Measurements from ENCODE around the gene PREP.

DNA sequence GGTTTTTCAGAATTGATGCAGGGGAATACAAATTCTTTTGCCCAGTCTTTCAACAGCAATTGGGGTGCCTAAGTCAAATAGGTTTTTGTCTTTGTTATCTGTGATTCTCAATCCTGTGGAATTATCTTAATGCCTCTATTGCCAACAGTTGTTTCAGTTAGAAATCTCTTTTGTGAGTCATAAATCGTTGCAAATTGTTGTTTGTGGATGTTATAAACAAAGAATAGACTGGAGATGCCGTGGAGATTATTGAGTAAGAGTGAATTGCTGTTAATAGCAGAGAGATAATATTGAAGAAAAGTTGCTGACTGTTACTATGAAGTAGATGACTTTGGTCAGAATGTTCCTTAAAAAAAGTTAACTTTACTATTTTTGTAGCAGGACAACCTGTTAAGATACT, 159.4 kb downstream of the PREP start:
- TF ChIP-seq SIN3A (IDR thresholded peaks at IDR 0.05; ENCODE audit: borderline replicate concordance, low read depth, low read length) (no peak), EZH2phosphoT487 (IDR thresholded peaks at IDR 0.05; ENCODE audit: borderline replicate concordance, low read depth) (no peak), POLR2AphosphoS5 (IDR thresholded peaks at IDR 0.05; ENCODE audit: low read depth, low read length) (no peak), TAF1 (IDR thresholded peaks at IDR 0.05; ENCODE audit: borderline replicate concordance, low read depth, low read length) (no peak), RCOR1 (IDR thresholded peaks at IDR 0.05; ENCODE audit: low read length) (no peak)
- TF ChIP-seq, protein P1, sequence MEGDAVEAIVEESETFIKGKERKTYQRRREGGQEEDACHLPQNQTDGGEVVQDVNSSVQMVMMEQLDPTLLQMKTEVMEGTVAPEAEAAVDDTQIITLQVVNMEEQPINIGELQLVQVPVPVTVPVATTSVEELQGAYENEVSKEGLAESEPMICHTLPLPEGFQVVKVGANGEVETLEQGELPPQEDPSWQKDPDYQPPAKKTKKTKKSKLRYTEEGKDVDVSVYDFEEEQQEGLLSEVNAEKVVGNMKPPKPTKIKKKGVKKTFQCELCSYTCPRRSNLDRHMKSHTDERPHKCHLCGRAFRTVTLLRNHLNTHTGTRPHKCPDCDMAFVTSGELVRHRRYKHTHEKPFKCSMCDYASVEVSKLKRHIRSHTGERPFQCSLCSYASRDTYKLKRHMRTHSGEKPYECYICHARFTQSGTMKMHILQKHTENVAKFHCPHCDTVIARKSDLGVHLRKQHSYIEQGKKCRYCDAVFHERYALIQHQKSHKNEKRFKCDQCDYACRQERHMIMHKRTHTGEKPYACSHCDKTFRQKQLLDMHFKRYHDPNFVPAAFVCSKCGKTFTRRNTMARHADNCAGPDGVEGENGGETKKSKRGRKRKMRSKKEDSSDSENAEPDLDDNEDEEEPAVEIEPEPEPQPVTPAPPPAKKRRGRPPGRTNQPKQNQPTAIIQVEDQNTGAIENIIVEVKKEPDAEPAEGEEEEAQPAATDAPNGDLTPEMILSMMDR (IDR thresholded peaks at IDR 0.05): no peak
- TF ChIP-seq, protein P2, sequence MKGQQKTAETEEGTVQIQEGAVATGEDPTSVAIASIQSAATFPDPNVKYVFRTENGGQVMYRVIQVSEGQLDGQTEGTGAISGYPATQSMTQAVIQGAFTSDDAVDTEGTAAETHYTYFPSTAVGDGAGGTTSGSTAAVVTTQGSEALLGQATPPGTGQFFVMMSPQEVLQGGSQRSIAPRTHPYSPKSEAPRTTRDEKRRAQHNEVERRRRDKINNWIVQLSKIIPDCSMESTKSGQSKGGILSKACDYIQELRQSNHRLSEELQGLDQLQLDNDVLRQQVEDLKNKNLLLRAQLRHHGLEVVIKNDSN (IDR thresholded peaks at IDR 0.05; ENCODE audit: borderline replicate concordance, low read depth): no peak

All from SK-N-SH (cell line).